Gastroesophageal sphincter (tissue), 4 donors: Measurements from ENCODE around the gene USP32. TPM values are rescaled to one million over a fixed set of nuclear protein-coding genes. Genes with fewer than 3 reads are reported as not detected.

Experiments
- ATAC-seq: fragments of 150-250 bp; one replicate; pipeline ENCODE4 v1.9.1; 2016; ENCODE audit warnings: mild to moderate bottlenecking, moderate library complexity
- H3K27ac ChIP-seq, 4 donors: fragments of 200-600 bp; sonication (generic) in 3 of 4; 1 replicate in 3 of 4; 2 replicates in 1 of 4; pipeline ENCODE4 v1.5.1; 2016 to 2019
- H3K27me3 ChIP-seq: fragments of 200-600 bp; sonication (generic); one replicate; pipeline ENCODE4 v1.5.1; 2019
- H3K36me3 ChIP-seq, 2 donors: fragments of 200-600 bp; sonication (generic); one replicate each; pipeline ENCODE4 v1.5.1; 2019; ENCODE audit warnings: control low read depth in 1 of 2
- H3K4me1 ChIP-seq, 3 donors: fragments of 200-600 bp; sonication (generic); 1 replicate in 2 of 3; 2 replicates in 1 of 3; pipeline ENCODE4 v1.5.1; 2016 to 2019; ENCODE audit warnings: control low read depth in 2 of 3
- H3K4me3 ChIP-seq, 2 donors: fragments of 200-600 bp; sonication (generic); one replicate each; pipeline ENCODE4 v1.5.1; 2019; ENCODE audit warnings: mild to moderate bottlenecking in 1 of 2, moderate library complexity in 1 of 2
- H3K9me3 ChIP-seq, 3 donors: fragments of 200-600 bp; sonication (generic); one replicate each; pipeline ENCODE4 v1.5.1; 2017 to 2019; ENCODE audit warnings: control low read depth in 2 of 3
- EP300 ChIP-seq: sonication (generic); formaldehyde crosslinking; IDR thresholded peaks from one replicate; pipeline ENCODE4 v1.6.1; 2017; ENCODE audit warnings: antibody characterized with exemption, mild to moderate bottlenecking
- POLR2A ChIP-seq, 2 donors: fragments of 450-650 bp; IDR thresholded peaks; one replicate each; pipeline ENCODE4 v1.6.1; 2017; ENCODE audit warnings: antibody characterized with exemption in 2 of 2, mild to moderate bottlenecking in 2 of 2, moderate library complexity in 1 of 2
- POLR2AphosphoS5 ChIP-seq: sonication (generic); formaldehyde crosslinking; IDR thresholded peaks from one replicate; pipeline ENCODE4 v1.6.1; 2017; ENCODE audit warnings: antibody characterized with exemption
- WGBS, 2 donors: methylation state at CpG; one replicate each; pipeline ENCODE4 v1.1.5; 2018; ENCODE audit warnings: low coverage in 1 of 2; 5-methylcytosine and 5-hydroxymethylcytosine counted together
- total RNA-seq, 4 donors: library from RNA; depleted of rRNA; stranded (reverse); fragments of >200 nt; gene quantifications; one replicate each; pipeline ENCODE4 v1.1.0, GENCODE V29; 2016
- TF ChIP-seq, protein P1 (sequence below), 4 experiments: fragments of 200-600 bp in 2 of 4; fragments of 450-650 bp in 2 of 4; sonication (generic) in 1 of 4; IDR thresholded peaks; one replicate each; pipeline ENCODE4 v1.5.1; 2017 to 2019; ENCODE audit warnings: antibody characterized with exemption in 4 of 4, mild to moderate bottlenecking in 2 of 4, moderate library complexity in 2 of 4

USP32 gene
- total RNA-seq, 4 donors from 2014 or later, result 44.1 to 55.5 (median 51.4) TPM

DNA sequence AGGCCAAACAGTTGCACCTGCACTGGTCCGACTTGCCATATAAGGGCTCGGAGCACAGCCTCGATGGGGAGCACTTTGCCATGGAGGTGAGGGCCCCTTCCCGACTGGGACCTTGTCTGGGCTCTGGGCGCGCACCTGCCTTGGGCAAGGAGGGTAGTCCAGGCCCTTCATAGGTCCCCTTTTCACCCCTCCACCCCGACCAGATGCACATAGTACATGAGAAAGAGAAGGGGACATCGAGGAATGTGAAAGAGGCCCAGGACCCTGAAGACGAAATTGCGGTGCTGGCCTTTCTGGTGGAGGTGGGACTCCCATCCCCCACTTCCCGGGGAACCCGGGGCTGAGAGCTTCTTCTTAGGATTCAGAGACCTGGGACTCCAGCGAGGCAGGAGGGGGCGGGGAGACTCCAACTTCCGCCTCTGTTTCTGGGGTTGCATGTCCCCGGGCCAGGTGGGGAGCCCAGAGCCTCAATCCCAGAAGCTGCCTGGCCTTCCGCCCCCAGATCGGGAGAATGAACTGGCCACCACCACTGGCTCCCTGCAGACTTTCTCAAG lies 234.4 kb downstream of the USP32 start:
- TF ChIP-seq EP300, result no peak
- TF ChIP-seq POLR2A (IDR thresholded peaks at IDR 0.05), result no peak
- no peak for TF ChIP-seq POLR2AphosphoS5
- TF ChIP-seq, protein P1, sequence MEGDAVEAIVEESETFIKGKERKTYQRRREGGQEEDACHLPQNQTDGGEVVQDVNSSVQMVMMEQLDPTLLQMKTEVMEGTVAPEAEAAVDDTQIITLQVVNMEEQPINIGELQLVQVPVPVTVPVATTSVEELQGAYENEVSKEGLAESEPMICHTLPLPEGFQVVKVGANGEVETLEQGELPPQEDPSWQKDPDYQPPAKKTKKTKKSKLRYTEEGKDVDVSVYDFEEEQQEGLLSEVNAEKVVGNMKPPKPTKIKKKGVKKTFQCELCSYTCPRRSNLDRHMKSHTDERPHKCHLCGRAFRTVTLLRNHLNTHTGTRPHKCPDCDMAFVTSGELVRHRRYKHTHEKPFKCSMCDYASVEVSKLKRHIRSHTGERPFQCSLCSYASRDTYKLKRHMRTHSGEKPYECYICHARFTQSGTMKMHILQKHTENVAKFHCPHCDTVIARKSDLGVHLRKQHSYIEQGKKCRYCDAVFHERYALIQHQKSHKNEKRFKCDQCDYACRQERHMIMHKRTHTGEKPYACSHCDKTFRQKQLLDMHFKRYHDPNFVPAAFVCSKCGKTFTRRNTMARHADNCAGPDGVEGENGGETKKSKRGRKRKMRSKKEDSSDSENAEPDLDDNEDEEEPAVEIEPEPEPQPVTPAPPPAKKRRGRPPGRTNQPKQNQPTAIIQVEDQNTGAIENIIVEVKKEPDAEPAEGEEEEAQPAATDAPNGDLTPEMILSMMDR (IDR thresholded peaks at IDR 0.05), result no peak
- Histone ChIP-seq H3K27ac (no peak overlapping the region), H3K4me3 (no peak overlapping the region), H3K9me3 (no peaks in the 10 kb centered on the region), H3K4me1 (peaks cover 0 to 31% (median 4%) of the 10 kb centered on the region in 3 donors), H3K27me3 (peaks cover 89% of the 10 kb centered on the region), H3K36me3 (no peaks in the 10 kb centered on the region)
- 40% methylated on average over 1 of the region's 18 CpGs; no CpG with 5 or more reads in 1 of the 2 donors for WGBS, 2 donors
- ATAC-seq, result no peak

DNA sequence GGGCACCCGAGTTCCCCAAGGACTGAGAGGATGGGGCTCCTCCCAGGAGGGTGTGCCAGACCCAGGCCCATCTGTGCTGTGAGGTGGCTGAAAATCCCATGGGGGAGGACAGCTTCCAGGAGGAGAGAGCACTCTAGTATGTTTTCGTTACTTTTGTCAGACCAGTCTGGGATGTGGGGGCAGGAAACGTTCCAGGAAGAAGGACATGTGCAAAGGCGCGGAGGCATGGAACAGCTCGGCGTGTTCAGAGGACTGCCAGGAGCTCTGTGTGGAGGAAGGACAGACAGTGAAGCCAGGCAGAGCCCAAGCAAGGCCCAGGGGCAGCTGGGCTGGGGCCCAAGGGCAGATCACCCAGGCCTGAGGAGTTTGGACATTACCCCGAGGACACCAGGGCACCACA lies 235.2 kb downstream of the USP32 start:
- 63 to 92% methylated on average over 6 of the region's 8 CpGs for WGBS, 2 donors
- Histone ChIP-seq H3K9me3 (no peaks in the 10 kb centered on the region), H3K27ac (no peak overlapping the region), H3K4me3 (no peak overlapping the region), H3K27me3 (peaks cover 92% of the 10 kb centered on the region), H3K4me1 (peaks cover 0 to 26% (median 4%) of the 10 kb centered on the region in 3 donors), H3K36me3 (no peaks in the 10 kb centered on the region)
- TF ChIP-seq EP300, result no peak
- no peak for TF ChIP-seq POLR2A (IDR thresholded peaks at IDR 0.05)
- no peak for ATAC-seq

DNA sequence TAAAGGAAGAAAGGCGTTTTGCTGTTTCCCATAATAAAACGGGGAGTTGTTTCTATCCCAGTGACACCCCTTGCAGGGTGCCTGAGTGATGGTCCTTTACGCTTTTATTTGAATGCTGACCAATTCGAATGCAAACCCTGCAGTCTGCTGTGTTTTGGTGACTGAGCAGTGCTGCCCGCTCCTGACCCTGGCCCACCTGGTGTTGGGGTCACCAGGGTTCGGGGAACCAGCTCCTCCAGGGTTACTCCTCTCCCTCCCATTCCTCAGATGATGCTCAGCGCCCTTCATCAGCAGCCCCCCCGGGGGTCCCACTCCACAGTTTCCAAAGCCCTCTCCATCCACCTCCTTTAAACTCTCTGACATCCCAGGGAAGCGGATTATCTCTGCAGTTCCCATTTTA lies 236.1 kb downstream of the USP32 start:
- no peaks in the 10 kb centered on the region for H3K9me3 ChIP-seq
- 67 to 100% methylated on average over 1 of the region's 9 CpGs for WGBS, 2 donors
- H3K27ac ChIP-seq, result no peak overlapping the region
- H3K36me3 ChIP-seq, result no peaks in the 10 kb centered on the region
- peaks cover 92% of the 10 kb centered on the region for H3K27me3 ChIP-seq
- H3K4me3 ChIP-seq, result no peak overlapping the region
- peaks cover 0 to 21% (median 4%) of the 10 kb centered on the region in 3 donors for H3K4me1 ChIP-seq
- TF ChIP-seq POLR2AphosphoS5 (no peak), POLR2A (IDR thresholded peaks at IDR 0.05) (no peak), EP300 (no peak)
- TF ChIP-seq, protein P1 (IDR thresholded peaks at IDR 0.05), result no peak
- ATAC-seq, result no peak

DNA sequence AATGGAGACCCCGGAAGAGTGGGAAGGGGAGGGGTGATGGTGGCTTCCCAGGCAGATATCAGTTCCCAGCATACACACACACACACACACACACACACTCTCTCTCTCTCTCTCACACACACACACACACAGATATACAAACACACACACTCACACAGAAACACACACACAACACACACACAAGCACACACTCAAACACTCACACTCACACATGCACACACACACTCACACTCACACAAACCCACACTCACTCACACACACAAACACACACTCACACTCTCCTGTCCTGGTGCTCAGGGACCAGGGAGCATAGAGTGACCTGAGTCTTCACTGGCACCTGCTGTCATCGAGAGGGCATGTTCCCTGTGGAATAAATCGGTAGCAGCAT lies 236.5 kb downstream of the USP32 start:
- H3K4me3 ChIP-seq, result no peak overlapping the region
- H3K4me1 ChIP-seq, result peaks cover 0 to 25% (median 4%) of the 10 kb centered on the region in 3 donors
- H3K27me3 ChIP-seq, result peaks cover 93% of the 10 kb centered on the region
- H3K9me3 ChIP-seq, result no peaks in the 10 kb centered on the region
- H3K36me3 ChIP-seq, result no peaks in the 10 kb centered on the region
- TF ChIP-seq POLR2AphosphoS5 (no peak), EP300 (no peak), POLR2A (IDR thresholded peaks at IDR 0.05) (no peak)
- TF ChIP-seq, protein P1 (IDR thresholded peaks at IDR 0.05), result no peak
- no peak for ATAC-seq
- no CpG with 5 or more reads among the region's 3 CpGs for WGBS, 2 donors
- H3K27ac ChIP-seq, result no peak overlapping the region

GRCh38 chr17:60154616-60155426 lies 237.1 kb downstream of the USP32 start:
- Histone ChIP-seq H3K36me3 (no peaks in the 10 kb centered on the region), H3K4me3 (no peak overlapping the region), H3K9me3 (no peaks in the 10 kb centered on the region), H3K27ac (peak overlapping the region in 1 of 4 donors; percentile 8), H3K4me1 (peaks cover 0 to 31% (median 9%) of the 10 kb centered on the region in 3 donors), H3K27me3 (peaks cover 93% of the 10 kb centered on the region)
- WGBS, 2 donors, result 0 to 34% methylated on average over 2 to 4 of the region's 14 CpGs
- ATAC-seq, result peak; percentile 22
- TF ChIP-seq EP300, result no peak
- TF ChIP-seq, protein P1 (IDR thresholded peaks at IDR 0.05), result no peak
- no peak for TF ChIP-seq POLR2AphosphoS5
- no peak for TF ChIP-seq POLR2A (IDR thresholded peaks at IDR 0.05)
